Neural cell (in vitro differentiated cells): ENCODE results near the gene PRLHR.

Source experiments
- EP300 ChIP-seq: fragments of 450-650 bp; conservative IDR thresholded peaks from 2 replicates; pipeline ENCODE4 v1.6.1; 2014; ENCODE audit warnings: antibody characterized with exemption, mild to moderate bottlenecking, moderate library complexity; ENCODE audit not compliant: poor library complexity, severe bottlenecking
- POLR2AphosphoS5 ChIP-seq: IDR thresholded peaks from 2 replicates; pipeline ENCODE4 v1.6.1; 2012
- RAD21 ChIP-seq: fragments of 450-650 bp; conservative IDR thresholded peaks from 2 replicates; pipeline ENCODE4 v1.6.1; 2014; ENCODE audit warnings: antibody characterized with exemption, mild to moderate bottlenecking, moderate library complexity
- SMC3 ChIP-seq: fragments of 450-650 bp; conservative IDR thresholded peaks from 2 replicates; pipeline ENCODE4 v1.6.1; 2014; ENCODE audit warnings: antibody characterized with exemption, mild to moderate bottlenecking, moderate library complexity; ENCODE audit not compliant: poor library complexity
- TAF1 ChIP-seq: IDR thresholded peaks from 2 replicates; pipeline ENCODE4 v1.6.1; 2012; ENCODE audit warnings: low read depth
- TF ChIP-seq, protein P1 (sequence below): fragments of 450-650 bp; IDR thresholded peaks from 2 replicates; pipeline ENCODE4 v1.5.1; 2014; ENCODE audit warnings: antibody characterized with exemption, mild to moderate bottlenecking, moderate library complexity; ENCODE audit not compliant: poor library complexity, severe bottlenecking
- TF ChIP-seq, protein P2 (sequence below): IDR thresholded peaks from 2 replicates; pipeline ENCODE4 v1.6.1; 2012; ENCODE audit warnings: borderline replicate concordance

DNA sequence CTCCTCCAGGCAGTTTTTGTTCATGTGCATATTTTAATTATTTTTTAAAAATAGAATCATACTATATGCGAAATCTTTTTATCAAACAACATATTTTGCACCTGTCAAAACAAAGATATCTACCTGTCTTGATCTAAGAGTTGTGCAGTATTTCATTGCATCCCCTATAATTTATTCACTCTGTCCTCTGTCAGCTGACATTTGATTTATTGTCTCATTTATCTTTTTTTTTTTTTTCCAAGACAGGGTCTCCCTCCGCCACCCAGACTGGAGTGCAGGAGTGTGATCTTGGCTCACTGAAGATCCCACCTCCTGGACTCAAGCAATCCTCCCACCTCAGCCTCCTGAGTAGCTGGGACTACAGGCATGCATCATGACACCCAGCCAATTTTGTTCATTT lies 49.0 kb downstream of the PRLHR start:
- TF ChIP-seq, protein P1, sequence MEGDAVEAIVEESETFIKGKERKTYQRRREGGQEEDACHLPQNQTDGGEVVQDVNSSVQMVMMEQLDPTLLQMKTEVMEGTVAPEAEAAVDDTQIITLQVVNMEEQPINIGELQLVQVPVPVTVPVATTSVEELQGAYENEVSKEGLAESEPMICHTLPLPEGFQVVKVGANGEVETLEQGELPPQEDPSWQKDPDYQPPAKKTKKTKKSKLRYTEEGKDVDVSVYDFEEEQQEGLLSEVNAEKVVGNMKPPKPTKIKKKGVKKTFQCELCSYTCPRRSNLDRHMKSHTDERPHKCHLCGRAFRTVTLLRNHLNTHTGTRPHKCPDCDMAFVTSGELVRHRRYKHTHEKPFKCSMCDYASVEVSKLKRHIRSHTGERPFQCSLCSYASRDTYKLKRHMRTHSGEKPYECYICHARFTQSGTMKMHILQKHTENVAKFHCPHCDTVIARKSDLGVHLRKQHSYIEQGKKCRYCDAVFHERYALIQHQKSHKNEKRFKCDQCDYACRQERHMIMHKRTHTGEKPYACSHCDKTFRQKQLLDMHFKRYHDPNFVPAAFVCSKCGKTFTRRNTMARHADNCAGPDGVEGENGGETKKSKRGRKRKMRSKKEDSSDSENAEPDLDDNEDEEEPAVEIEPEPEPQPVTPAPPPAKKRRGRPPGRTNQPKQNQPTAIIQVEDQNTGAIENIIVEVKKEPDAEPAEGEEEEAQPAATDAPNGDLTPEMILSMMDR: no peak
- no peak for TF ChIP-seq EP300
- no peak for TF ChIP-seq POLR2AphosphoS5
- no peak for TF ChIP-seq SMC3
- TF ChIP-seq, protein P2, sequence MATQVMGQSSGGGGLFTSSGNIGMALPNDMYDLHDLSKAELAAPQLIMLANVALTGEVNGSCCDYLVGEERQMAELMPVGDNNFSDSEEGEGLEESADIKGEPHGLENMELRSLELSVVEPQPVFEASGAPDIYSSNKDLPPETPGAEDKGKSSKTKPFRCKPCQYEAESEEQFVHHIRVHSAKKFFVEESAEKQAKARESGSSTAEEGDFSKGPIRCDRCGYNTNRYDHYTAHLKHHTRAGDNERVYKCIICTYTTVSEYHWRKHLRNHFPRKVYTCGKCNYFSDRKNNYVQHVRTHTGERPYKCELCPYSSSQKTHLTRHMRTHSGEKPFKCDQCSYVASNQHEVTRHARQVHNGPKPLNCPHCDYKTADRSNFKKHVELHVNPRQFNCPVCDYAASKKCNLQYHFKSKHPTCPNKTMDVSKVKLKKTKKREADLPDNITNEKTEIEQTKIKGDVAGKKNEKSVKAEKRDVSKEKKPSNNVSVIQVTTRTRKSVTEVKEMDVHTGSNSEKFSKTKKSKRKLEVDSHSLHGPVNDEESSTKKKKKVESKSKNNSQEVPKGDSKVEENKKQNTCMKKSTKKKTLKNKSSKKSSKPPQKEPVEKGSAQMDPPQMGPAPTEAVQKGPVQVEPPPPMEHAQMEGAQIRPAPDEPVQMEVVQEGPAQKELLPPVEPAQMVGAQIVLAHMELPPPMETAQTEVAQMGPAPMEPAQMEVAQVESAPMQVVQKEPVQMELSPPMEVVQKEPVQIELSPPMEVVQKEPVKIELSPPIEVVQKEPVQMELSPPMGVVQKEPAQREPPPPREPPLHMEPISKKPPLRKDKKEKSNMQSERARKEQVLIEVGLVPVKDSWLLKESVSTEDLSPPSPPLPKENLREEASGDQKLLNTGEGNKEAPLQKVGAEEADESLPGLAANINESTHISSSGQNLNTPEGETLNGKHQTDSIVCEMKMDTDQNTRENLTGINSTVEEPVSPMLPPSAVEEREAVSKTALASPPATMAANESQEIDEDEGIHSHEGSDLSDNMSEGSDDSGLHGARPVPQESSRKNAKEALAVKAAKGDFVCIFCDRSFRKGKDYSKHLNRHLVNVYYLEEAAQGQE: no peak
- TF ChIP-seq TAF1: no peak
- no peak for TF ChIP-seq RAD21
